C4-2B (cell line): ENCODE data around the gene WDR90.
A peak's percentile ranks its signal among the peaks of the same experiment; 100 is the strongest.

Source experiments
- H3K27ac ChIP-seq: fragments of 450-650 bp; 2 replicates; pipeline ENCODE4 v1.5.1; 2017
- ZFX ChIP-seq: fragments of 450-650 bp; IDR thresholded peaks from 2 replicates; pipeline ENCODE4 v1.6.1; 2017
- TF ChIP-seq, protein P1 (sequence below): fragments of 450-650 bp; conservative IDR thresholded peaks from 2 replicates; pipeline ENCODE4 v1.5.1; 2017; ENCODE audit warnings: mild to moderate bottlenecking

WDR90 gene

DNA sequence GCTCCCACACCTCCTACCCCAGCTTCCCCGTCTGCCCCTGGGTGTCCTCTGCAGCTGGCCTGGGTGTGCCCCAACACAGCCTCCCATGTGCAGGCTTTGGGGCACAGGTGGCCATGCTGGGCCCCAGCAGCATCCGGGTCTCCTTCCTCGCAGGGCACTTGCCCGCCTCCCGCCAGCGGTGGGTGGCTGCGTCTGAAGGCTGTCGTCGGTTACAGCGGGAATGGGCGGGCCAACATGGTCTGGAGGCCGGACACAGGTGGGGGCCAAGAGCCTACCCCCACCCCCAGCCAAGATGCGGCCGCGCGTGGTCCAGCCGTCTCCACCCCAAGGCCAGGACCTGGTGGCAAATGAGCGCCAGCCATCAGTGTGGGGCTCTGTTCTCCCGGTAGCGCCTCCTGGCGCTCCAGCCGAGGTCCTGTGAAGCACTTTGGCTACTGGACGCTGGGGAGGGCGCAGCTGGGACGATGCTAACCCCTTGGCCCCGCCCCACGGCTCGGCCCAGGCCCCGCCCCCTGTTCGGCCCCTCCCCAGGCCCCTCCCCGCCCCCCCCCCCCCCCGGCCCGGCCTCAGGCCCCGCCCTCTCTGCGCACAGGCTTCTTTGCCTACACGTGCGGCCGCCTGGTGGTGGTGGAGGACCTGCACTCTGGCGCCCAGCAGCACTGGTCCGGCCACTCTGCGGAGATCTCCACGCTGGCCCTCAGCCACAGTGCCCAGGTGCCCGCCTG is 11.5 kb downstream of the WDR90 start:
- H3K27ac ChIP-seq = peak overlapping the region; percentile 90

DNA sequence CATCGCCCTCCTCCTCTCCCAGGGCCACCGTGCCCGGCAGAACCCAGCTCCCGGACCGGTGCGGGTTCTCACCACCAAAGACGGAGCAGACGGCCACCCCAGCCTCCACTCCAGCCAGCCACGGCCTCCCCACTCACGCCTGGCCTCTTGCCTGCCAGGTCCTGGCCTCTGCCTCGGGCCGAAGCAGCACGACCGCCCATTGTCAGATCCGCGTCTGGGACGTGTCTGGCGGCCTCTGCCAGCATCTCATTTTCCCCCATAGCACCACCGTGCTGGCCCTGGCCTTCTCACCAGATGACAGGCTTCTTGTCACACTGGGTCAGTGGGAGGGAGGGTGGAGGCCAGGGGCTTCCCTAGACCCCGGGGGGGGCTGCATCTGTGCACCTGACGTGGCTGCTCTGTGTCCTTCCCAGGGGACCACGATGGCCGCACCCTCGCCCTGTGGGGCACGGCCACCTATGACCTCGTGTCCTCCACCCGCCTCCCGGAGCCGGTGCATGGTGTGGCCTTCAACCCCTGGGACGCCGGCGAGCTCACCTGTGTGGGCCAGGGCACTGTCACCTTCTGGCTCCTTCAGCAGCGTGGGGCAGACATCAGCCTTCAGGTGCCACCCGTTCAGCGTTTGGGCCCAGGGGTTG is 12.1 kb downstream of the WDR90 start:
- TF ChIP-seq, protein P1, sequence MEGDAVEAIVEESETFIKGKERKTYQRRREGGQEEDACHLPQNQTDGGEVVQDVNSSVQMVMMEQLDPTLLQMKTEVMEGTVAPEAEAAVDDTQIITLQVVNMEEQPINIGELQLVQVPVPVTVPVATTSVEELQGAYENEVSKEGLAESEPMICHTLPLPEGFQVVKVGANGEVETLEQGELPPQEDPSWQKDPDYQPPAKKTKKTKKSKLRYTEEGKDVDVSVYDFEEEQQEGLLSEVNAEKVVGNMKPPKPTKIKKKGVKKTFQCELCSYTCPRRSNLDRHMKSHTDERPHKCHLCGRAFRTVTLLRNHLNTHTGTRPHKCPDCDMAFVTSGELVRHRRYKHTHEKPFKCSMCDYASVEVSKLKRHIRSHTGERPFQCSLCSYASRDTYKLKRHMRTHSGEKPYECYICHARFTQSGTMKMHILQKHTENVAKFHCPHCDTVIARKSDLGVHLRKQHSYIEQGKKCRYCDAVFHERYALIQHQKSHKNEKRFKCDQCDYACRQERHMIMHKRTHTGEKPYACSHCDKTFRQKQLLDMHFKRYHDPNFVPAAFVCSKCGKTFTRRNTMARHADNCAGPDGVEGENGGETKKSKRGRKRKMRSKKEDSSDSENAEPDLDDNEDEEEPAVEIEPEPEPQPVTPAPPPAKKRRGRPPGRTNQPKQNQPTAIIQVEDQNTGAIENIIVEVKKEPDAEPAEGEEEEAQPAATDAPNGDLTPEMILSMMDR = no peak; the same call in 1 of the 2 replicates
- no peak for TF ChIP-seq ZFX
- peak overlapping the region; percentile 90 for H3K27ac ChIP-seq

More for the DNA sequence above, 11.5 kb downstream of the WDR90 start:
- TF ChIP-seq, protein P1 = peak; percentile 84
- no peak for TF ChIP-seq ZFX

DNA sequence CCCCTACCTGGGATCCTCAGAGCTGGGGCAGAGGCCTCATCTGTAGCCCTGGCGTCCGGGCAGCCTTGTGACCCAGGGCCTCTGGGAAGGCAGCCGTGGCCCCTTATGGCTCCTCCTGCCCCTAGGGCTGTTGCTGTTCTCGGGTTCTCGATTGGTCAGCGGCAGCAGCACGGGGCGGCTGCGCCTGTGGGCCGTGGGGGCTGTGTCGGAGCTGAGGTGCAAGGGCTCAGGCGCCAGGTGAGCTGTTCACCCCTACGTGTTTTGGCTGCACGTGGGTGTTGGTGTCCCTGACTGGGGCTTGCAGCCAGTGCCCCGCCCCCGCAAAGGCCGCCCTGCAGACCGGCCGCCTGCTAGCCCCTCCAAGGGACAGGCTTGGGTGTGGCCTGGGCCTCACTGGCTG is 12.9 kb downstream of the WDR90 start:
- TF ChIP-seq, protein P1 = no peak
- TF ChIP-seq ZFX = no peak
- peak overlapping the region; percentile 90 for H3K27ac ChIP-seq

DNA sequence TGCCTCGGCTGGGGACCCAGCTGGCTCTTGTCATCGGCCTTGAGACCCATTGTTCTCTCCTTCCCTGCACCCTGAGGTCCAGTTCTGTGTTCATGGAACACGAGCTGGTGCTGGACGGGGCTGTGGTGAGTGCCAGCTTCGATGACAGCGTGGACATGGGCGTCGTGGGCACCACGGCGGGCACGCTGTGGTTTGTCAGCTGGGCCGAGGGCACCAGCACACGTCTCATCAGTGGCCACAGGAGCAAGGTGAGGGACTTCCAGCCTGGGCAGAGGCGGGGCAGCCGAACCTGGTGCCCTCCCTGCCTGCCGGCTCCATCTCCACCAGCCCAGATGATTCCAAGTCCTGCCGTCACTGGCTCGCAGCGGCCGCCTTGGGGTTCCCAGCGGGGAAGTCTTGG is 13.4 kb downstream of the WDR90 start:
- TF ChIP-seq ZFX = no peak
- TF ChIP-seq, protein P1 = no peak
- H3K27ac ChIP-seq = no peak overlapping the region; the same call in 1 of the 2 replicates

DNA sequence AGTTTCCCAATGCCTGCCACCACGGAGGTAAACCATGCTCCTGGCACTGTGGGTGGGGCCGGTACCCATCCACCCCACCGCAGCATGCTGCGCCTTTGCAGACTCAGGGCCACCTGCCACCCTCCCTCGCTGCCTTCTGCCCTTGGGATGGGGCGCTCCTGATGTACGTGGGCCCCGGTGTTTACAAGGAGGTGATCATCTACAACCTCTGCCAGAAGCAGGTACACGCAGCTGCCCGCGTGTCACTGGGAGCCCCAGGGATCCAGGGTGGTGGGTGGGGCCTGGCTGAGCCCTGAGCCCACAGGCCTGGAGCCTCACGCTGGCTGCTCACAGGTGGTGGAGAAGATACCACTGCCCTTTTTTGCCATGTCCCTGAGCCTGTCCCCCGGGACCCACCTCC is 17.4 kb downstream of the WDR90 start:
- TF ChIP-seq, protein P1 = no peak
- TF ChIP-seq ZFX = no peak
- H3K27ac ChIP-seq = no peak overlapping the region; the same call in 1 of the 2 replicates

DNA sequence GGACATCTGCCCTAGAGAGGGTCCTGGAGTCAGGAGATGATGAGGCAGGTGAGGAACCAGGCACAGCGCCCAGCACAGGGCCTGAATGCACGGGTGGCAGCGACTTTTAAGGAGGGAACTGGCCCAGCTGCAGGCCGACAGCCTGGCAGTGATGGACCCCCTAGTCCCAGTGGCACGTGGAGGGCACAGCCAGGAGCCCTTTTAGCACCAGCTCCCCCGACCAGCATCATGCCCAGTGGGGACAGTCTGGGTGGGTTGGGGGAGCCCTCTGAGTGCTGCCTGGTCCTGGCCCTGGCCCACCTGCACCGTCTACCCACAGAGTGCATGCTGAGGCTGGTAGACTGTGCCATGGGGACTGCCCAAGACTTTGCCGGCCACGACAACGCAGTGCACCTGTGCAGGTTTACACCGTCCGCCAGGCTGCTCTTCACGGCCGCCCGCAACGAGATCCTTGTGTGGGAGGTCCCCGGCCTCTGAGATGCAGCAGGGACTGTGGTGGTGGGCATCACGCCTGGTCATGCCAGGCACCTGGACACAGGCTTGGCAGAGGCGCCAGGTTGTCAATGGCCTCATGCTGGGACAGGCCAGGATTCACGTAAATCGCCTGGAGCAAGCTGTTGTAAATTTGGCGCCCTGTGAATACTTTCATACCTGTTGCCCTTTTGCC is 18.1 kb downstream of the WDR90 start:
- peak overlapping the region; percentile 100 for H3K27ac ChIP-seq
- TF ChIP-seq, protein P1 = 0 out of 2 replicates have a peak, but pooled peaks have one; percentile 64
- TF ChIP-seq ZFX = no peak
